ENCODE measurements around the gene EHF. TPM values are rescaled to one million over a fixed set of nuclear protein-coding genes. Genes with fewer than 3 reads are reported as not detected.
A peak's percentile ranks its signal among the peaks of the same experiment; 100 is the strongest.

Gene EHF
- total and polyA plus RNA-seq, 9 of the 15 experiments (the other 6 are each of a cell fraction or from before 2014, with no cell fraction given) = 0.04 to 0.54 (median 0.37) TPM

- TF ChIP-seq E2F4 (CRISPR knock-in tag; IDR thresholded peaks at IDR 0.05; ENCODE audit: low read depth) (no peak), ZBTB8A (IDR thresholded peaks at IDR 0.05; ENCODE audit: partially characterized antibody) (no peak), TEAD4 (IDR thresholded peaks at IDR 0.05; ENCODE audit: low read length) (peak; percentile 68), TEAD4 (CRISPR knock-in tag; IDR thresholded peaks at IDR 0.05; ENCODE audit: borderline replicate concordance) (no peak), ID3 (CRISPR knock-in tag; IDR thresholded peaks at IDR 0.05) (no peak), ID3 (tag; IDR thresholded peaks at IDR 0.05) (no peak), TOE1 (IDR thresholded peaks at IDR 0.05; ENCODE audit: borderline replicate concordance) (no peak), TOE1 (CRISPR knock-in tag; IDR thresholded peaks at IDR 0.05; ENCODE audit: borderline replicate concordance, low read depth) (no peak), ZNF384 (IDR thresholded peaks at IDR 0.05; ENCODE audit: low read depth, low read length) (no peak), ADNP (tag; IDR thresholded peaks at IDR 0.05) (no peak), ZNF592 (IDR thresholded peaks at IDR 0.05) (peak; percentile 27; the same call in 1 of the 2 replicates), ZC3H4 (CRISPR knock-in tag; IDR thresholded peaks at IDR 0.05; ENCODE audit: borderline replicate concordance) (no peak), MLX (CRISPR knock-in tag; conservative IDR thresholded peaks at IDR 0.05) (no peak), RBM14 (IDR thresholded peaks at IDR 0.05; ENCODE audit: borderline replicate concordance, insufficient read depth, low read depth, low read length) (no peak), NCOA1 (IDR thresholded peaks at IDR 0.05; ENCODE audit: low read depth) (no peak), ESRRA (IDR thresholded peaks at IDR 0.05; ENCODE audit: borderline replicate concordance, low read depth) (no peak), ZNF696 (CRISPR knock-in tag; conservative IDR thresholded peaks at IDR 0.05) (no peak), ZNF41 (CRISPR knock-in tag; conservative IDR thresholded peaks at IDR 0.05) (no peak), ZNF644 (tag; IDR thresholded peaks at IDR 0.05; ENCODE audit: low read depth) (no peak), ZBTB9 (CRISPR knock-in tag; IDR thresholded peaks at IDR 0.05) (no peak), HDAC6 (IDR thresholded peaks at IDR 0.05; ENCODE audit: low read depth, low read length) (no peak)
Observed at GRCh38 chr11:34616830-34617504, 3.9 kb upstream of the EHF start (continued).

Measured in K562 (cell line).